Endothelial cell (in vitro differentiated cells): Measurements from ENCODE around the gene TMEM86B. TPM values are rescaled to one million over a fixed set of nuclear protein-coding genes. Genes with fewer than 3 reads are reported as not detected.

Experiments used
- DNase-seq: peaks from one replicate; pipeline ENCODE4 v3.0.0; 2021; ENCODE audit warnings: low spot score
- H3K27ac Mint-ChIP-seq: one replicate; pipeline ENCODE4 v1.8.0; 2021; ENCODE audit warnings: mixed read lengths, inconsistent platforms; ENCODE audit not compliant: unreplicated experiment
- H3K27me3 Mint-ChIP-seq: one replicate; pipeline ENCODE4 v1.8.0; 2021; ENCODE audit warnings: mild to moderate bottlenecking, moderate library complexity, mixed read lengths, inconsistent platforms; ENCODE audit not compliant: unreplicated experiment
- H3K36me3 Mint-ChIP-seq: one replicate; pipeline ENCODE4 v1.8.0; 2021; ENCODE audit warnings: mild to moderate bottlenecking, low read depth, mixed read lengths, inconsistent platforms; ENCODE audit not compliant: unreplicated experiment
- H3K4me1 Mint-ChIP-seq: one replicate; pipeline ENCODE4 v1.8.0; 2021; ENCODE audit warnings: mild to moderate bottlenecking, mixed read lengths, inconsistent platforms; ENCODE audit not compliant: unreplicated experiment
- H3K4me3 Mint-ChIP-seq: one replicate; pipeline ENCODE4 v1.8.0; 2021; ENCODE audit warnings: mild to moderate bottlenecking, mixed read lengths, inconsistent platforms; ENCODE audit not compliant: unreplicated experiment
- H3K9me3 Mint-ChIP-seq: one replicate; pipeline ENCODE4 v1.8.0; 2021; ENCODE audit warnings: mixed read lengths, inconsistent platforms; ENCODE audit not compliant: unreplicated experiment
- total RNA-seq: library from RNA; stranded (reverse); fragmentation: NEBNext Ultra II Directional; extraction: Animal tissue kit (Norgen Biotek cat#: 25700); gene quantifications from one replicate; pipeline ENCODE4 v1.2.1, GENCODE V29; 2021; ENCODE audit not compliant: unreplicated experiment
- TF ChIP-seq, protein P1 (sequence below): fragments of 200-600 bp; sonication (generic); IDR thresholded peaks from one replicate; pipeline ENCODE4 v1.5.0; 2021; ENCODE audit warnings: antibody characterized with exemption; ENCODE audit not compliant: unreplicated experiment

TMEM86B gene
- total RNA-seq, 1 donor from 2014 or later = 4.1 TPM

DNA sequence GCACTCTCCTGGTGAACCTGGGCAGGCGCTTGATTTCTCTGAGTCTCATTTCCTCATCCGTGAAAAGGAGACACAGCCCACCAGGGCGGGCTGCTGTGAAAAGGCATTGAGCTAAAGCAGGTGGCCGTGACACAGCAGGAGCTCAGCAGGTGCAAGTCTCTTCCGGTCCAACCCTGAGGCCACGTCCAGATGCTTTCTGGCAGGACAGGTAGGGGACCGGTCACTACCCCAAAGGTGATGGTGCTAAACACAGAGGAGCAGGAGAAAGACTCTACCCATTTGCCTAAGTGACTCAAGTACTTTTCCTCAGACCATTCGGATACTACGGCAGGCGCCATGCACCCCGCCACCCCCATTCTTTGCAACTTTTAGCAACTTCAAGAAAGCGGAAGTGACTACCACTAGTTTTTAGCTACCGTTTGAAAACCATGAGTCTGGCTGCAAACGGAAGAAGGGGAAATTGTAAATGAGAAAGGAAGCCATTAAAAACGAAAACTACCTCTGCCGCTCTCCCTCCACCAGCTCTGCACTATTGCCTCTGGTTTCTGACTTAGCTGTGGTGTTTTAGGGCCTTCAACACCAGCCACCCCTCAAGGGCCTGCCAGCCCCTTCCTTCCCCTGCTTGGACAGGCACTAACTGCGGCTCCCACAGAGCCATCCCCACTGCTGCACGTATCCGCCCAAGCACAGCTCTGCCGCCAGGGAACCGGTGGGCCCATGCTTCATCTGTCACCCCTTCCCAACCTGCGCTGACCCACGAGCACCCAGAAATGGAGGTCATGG is 25.5 kb upstream of the TMEM86B start:
- Mint-ChIP-seq H3K4me3 (peak overlapping the region; percentile 42), H3K27me3 (peaks cover 14% of the 10 kb centered on the region), H3K9me3 (no peaks in the 10 kb centered on the region), H3K36me3 (peaks cover 16% of the 10 kb centered on the region), H3K4me1 (peaks cover 37% of the 10 kb centered on the region), H3K27ac (peak overlapping the region; percentile 11)
- DNase-seq = no peak
- TF ChIP-seq, protein P1, sequence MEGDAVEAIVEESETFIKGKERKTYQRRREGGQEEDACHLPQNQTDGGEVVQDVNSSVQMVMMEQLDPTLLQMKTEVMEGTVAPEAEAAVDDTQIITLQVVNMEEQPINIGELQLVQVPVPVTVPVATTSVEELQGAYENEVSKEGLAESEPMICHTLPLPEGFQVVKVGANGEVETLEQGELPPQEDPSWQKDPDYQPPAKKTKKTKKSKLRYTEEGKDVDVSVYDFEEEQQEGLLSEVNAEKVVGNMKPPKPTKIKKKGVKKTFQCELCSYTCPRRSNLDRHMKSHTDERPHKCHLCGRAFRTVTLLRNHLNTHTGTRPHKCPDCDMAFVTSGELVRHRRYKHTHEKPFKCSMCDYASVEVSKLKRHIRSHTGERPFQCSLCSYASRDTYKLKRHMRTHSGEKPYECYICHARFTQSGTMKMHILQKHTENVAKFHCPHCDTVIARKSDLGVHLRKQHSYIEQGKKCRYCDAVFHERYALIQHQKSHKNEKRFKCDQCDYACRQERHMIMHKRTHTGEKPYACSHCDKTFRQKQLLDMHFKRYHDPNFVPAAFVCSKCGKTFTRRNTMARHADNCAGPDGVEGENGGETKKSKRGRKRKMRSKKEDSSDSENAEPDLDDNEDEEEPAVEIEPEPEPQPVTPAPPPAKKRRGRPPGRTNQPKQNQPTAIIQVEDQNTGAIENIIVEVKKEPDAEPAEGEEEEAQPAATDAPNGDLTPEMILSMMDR = no peak

DNA sequence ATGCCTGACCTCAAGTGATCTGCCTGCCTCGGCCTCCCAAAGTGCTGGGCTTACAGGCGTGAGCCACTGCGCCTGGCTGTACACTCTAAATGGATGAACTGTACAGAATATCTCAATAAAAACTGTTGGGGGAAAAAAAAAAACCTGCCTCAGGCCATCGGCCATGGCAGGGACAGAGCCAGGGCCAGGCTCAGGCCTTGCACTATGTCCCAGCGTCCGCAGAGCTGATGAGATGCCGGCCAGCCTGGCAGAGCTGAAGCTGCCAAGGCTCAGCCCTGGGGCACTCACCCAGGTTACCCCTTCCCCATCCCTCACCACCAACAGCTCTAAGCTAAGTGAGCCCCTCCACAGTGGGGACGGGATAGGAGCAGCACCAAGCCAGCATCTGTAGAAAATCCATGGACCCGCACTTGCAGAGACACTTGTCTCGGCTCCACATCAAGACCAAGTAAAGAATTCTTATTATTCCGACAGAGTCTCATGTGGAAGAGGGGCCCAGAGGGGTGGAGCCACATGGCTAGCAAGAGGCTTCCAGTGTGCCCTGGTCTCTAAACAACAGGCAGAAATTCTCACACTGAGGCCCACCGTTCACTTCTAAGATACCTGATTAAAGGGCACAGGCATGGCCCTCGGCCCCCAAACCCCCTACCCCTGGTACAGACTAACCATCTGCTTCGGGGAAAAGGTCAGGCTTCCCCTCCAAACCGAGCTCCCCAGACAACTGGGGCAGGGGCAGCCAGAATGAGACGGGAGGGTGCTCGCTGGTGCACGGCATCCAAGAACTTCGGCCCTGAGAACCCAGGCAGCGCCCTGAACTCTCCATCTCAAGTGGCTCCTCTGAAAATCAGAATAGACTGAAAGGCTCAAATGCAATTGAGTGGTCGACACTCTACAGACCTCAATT is 24.4 kb upstream of the TMEM86B start:
- H3K36me3 Mint-ChIP-seq = peaks cover 16% of the 10 kb centered on the region
- no peak for DNase-seq
- peaks cover 35% of the 10 kb centered on the region for H3K4me1 Mint-ChIP-seq
- no peak overlapping the region for H3K4me3 Mint-ChIP-seq
- TF ChIP-seq, protein P1 = no peak
- H3K9me3 Mint-ChIP-seq = no peaks in the 10 kb centered on the region
- no peak overlapping the region for H3K27ac Mint-ChIP-seq
- H3K27me3 Mint-ChIP-seq = peaks cover 17% of the 10 kb centered on the region

DNA sequence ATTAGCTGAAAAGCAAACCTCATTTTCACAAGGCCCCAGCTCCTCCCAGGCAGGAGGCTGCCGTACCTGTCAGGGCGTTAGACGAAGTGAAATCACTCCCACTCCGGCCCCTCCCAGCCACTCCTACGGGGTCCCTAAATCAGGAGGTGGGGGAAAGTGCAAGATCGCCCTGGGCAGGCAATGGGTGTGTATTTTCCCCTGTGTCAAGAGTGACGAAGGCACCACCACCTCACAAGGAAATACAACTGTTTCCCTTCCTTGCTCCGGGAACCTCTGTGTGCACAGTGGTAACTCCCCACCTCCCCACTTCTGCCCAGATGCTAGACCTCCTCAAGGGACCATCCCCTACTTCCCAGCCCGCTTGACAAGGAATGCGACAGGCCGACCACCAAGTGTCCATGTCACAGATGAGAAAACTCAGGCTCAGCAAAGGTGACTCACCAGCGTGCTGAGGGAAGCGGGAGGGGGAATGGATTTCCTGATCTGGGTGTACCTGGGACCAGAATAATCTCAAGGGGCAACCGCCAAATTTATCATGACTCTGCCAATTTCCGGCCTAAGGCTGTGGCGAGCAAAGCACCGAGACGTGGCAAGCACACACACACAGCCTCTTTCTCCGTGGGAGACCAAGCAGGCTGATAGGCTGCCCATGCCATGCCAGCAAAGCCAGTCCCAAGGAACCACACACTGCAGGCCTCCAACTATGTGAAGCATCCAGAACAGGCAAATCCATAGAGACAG is 22.9 kb upstream of the TMEM86B start:
- Mint-ChIP-seq H3K27me3 (peaks cover 10% of the 10 kb centered on the region), H3K9me3 (no peaks in the 10 kb centered on the region), H3K4me1 (peaks cover 24% of the 10 kb centered on the region), H3K36me3 (peaks cover 8% of the 10 kb centered on the region), H3K4me3 (peak overlapping the region; percentile 33), H3K27ac (peak overlapping the region; percentile 48)
- TF ChIP-seq, protein P1 = no peak
- no peak for DNase-seq

DNA sequence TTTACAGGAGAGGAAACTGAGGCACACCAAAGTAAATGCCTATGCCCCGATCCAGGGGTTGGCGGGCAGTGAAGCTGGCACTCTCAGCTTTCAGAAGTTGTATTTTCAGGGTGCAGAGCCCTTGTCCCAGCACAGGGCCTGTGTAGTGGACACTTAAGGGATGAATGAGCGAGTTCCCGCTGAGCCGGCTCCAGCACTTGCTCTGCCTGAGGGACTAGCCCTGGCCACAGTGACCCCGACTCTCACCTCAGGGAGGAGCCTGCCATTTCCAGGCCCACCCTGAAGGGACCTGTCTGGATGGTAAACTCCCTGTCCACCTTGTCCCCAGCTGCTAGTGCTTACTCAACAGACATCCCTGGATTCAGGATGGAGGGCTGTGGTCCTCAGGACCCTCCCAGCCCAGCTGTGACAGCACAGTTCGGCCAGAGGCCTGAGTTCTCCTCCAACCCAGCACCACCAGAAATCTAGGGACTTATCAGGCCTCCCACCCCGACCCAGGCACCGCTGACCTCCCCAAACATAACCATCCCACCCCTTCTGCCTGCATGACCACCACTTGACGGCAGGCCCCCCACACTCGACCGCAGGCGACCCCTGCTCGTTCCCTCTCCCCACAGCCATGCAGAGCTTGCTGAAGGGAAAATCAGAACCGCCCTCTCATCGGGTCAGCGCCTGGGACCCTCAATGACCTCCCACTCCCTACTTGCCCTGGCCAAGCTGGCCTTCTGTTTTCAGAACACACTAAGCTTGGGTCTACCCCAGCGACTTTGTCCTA is 21.9 kb upstream of the TMEM86B start:
- H3K4me1 Mint-ChIP-seq = peaks cover 15% of the 10 kb centered on the region
- no peak for DNase-seq
- no peaks in the 10 kb centered on the region for H3K9me3 Mint-ChIP-seq
- peaks cover 13% of the 10 kb centered on the region for H3K27me3 Mint-ChIP-seq
- H3K4me3 Mint-ChIP-seq = no peak overlapping the region
- TF ChIP-seq, protein P1 = no peak
- H3K36me3 Mint-ChIP-seq = peaks cover 4% of the 10 kb centered on the region
- H3K27ac Mint-ChIP-seq = peak overlapping the region; percentile 59
